NCI-H82 (cell line): Measurements from ENCODE around the gene AP2M1.
A peak's percentile ranks its signal among the peaks of the same experiment; 100 is the strongest.
"Not testable (repeated sequence)": the region's sequence is repeated elsewhere in the genome, so short reads cannot be mapped to it uniquely, and the experiment has no call there.

ENCODE experiments used
- DNase-seq: peaks from one replicate; lab custom pipeline; 2025; lab: John Stamatoyannopoulos, UW

The AP2M1 gene

DNA sequence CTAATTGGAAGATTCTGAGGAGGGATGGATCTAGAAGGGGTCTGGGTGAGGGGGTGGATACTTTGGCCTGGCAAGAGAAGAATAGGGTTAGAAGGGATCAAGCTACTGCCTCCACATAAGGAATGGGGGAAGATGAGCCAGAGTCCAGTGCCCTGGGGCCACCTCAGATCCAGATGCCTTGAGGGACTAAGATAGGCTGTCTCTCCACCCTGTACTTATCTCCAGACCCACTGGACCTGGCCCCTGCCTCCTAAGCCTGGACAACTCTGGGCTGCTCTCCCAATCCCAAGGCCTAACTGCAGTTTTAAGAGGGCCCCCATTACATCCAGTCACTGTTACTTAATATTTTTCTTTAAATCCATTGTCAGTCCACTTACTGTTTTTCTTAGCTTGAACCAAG, 17.4 kb upstream of the AP2M1 start:
- DNase-seq = no peak

DNA sequence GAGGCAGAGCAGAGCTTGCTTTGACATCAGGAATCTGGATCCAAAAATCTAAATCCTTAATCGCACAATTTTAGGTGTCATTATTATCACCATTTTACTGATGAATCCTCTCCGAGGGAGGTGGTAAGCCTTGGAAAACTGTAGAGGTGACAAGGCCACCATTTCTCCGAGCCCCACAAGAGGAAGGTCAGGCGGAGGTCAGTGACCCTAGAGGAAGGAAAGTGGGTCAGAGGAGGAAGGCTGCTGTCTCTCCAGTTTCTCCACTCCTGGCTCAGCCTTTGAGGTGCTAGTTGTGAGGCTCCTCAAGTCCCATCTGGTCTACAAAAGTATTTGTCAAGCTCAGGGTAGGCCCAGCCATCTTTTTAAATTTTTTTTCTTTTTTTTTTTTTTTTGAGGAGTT, 16.3 kb upstream of the AP2M1 start:
- DNase-seq = no peak

DNA sequence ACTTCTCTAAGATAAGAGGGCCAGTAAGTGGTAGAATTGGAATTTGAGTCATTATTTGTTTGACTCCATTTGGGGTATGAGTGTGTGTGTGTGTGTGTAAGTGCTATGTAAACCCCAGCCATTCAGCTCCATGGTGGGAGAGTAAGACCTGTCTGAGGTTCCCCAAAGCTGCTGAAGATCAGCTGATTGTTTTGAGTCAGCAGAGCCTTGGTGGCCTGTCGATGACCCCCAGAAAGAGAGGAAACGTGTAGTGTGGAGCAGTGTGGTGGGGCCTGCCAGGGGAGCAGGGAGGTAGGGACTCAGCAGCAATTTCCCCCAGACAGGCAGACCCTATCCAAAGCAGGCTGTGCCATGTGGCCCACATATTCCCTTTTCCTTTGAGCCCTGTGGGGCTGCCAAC, 14.2 kb upstream of the AP2M1 start:
- DNase-seq = no peak

DNA sequence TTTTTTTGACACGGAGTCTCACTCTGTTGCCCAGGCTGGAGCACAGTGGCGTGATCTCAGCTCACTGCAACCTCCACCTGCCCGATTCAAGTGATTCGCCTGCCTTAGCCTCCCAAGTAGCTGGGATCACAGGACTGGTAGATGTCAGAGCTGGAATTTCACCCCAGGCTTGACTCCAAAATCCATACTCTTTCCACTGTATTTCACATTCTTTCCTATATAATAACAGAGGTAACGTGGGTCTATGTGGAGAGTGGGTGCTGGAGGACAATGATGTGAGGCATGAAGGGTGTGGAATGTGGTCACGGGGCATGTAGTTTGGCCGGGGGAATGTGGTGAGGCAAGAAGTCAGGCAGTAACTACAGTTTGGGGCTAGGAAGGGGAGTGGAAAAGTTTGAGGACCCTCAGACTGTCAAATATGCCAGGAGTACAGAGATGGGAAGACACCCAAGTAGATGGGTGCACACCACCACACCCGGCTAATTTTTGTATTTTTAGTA, 12.0 kb upstream of the AP2M1 start:
- DNase-seq = not testable (repeated sequence)

DNA sequence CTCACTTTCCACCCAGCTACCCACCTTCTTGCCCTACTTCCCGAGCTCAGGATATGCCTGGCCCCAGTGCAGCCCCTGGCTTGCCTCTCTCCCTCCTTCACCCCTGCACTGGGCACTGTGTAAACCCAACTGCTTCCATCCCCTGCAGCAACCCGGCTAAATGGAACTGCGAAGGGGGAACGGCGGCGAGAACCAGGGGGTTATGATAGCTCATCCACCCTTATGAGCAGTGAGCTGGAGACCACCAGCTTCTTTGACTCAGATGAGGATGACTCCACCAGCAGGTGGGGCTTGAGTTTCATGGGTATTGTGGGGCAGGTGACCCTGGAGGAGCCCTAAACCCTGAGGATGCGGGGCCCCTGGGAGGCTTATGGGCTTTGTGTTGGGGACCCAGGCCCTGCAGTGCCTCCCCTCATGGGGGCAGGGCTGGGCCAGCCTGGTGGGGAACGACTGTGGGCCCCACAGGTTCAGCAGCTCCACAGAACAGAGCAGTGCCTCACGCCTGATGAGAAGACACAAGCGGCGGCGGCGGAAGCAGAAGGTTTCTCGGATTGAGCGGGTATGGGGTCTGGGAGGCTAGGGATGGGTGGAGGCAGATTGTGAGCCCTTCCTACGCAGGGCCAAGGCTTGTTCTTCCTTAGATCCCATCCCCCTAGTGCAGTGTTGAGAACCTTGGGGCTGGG, 9.9 kb upstream of the AP2M1 start:
- no peak for DNase-seq

DNA sequence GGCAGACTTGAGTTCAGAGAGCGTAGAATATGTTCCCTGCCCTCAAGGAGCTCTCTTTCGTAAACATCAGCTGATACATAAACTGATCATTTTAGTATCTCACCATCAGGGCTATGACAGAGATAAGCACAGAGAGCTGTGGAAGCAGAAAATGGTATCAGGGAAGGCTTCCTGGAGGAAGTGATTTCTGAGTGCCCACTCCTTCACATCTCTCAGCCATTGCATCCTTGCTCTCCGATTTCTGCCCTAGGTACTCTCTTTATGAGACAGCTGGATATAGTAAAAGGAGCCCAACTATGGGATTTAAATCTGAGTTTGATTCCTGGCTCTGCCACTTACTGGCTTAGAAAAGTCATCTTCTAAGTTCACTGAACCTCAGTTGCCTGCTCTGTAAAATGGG, 9.1 kb upstream of the AP2M1 start:
- no peak for DNase-seq

DNA sequence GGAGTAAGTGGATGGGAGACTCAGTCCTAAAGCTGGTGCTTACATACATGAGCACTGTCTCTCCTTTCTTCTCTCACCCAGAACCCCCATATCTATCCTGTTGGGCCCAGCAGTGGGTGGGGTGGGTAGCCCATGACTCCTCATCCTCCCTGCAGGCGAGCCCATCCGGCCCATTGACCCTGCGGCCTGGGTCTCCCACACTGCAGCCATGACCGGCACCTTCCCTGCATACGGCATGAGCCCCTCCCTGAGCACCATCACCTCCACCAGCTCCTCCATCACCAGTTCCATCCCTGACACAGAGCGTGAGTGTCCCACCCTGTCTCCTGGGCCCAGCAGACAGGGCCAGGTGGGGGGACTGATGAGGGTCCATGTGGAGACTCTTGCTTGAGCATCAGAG, 8.0 kb upstream of the AP2M1 start:
- DNase-seq = no peak

DNA sequence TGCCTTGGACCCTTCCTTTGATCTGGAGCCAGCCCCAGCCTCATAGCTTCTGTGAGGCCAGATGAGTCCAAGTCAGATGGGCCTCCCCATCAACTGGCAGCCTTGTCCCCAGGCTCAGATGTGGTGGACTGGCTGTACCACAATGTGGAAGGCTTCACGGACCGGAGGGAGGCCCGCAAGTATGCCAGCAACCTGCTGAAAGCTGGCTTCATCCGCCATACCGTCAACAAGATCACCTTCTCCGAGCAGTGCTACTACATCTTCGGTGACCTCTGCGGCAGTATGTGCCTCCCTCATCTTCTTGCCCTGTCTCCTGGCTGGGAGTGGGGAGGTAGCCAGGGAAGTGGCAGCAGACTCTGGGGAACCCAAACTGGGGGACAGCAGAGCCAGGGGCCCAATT, 6.9 kb upstream of the AP2M1 start:
- DNase-seq = no peak

DNA sequence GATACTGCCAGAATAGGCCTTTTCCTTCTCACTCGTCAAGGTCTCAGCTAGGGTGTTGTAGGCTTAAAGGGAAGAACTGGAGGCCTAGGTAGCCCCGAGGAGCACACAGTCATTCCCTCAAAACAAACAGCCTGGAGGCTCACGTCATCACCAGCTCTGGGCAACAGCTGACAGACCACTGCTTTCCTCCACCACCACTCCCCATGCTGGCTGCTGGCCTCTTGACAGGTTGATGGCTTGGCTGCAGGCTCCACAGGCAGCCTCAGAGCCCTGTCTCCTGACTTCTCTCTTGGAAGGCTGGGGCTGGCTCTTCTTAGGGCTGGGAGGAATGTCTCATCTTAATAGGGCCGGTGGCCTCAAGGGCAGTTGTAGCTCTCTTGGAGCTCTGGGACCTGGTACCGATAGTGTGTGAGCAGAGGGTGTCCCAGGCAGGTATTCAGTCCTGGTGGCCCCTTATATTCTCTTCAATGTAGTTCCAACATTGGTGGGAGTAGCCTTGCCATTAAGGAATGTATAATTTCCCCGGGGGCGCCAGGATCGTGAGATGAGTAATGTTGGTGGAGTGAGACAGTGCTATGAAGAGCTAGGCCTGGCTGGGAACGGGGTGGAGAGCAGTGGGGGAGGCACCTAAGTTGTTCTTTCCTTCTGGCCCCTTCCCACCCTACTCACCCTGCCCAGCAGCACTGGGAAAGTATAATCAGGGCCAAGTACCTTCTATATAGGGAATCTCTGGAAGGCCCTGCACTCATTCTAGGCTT, 6.1 kb upstream of the AP2M1 start:
- DNase-seq = no peak

DNA sequence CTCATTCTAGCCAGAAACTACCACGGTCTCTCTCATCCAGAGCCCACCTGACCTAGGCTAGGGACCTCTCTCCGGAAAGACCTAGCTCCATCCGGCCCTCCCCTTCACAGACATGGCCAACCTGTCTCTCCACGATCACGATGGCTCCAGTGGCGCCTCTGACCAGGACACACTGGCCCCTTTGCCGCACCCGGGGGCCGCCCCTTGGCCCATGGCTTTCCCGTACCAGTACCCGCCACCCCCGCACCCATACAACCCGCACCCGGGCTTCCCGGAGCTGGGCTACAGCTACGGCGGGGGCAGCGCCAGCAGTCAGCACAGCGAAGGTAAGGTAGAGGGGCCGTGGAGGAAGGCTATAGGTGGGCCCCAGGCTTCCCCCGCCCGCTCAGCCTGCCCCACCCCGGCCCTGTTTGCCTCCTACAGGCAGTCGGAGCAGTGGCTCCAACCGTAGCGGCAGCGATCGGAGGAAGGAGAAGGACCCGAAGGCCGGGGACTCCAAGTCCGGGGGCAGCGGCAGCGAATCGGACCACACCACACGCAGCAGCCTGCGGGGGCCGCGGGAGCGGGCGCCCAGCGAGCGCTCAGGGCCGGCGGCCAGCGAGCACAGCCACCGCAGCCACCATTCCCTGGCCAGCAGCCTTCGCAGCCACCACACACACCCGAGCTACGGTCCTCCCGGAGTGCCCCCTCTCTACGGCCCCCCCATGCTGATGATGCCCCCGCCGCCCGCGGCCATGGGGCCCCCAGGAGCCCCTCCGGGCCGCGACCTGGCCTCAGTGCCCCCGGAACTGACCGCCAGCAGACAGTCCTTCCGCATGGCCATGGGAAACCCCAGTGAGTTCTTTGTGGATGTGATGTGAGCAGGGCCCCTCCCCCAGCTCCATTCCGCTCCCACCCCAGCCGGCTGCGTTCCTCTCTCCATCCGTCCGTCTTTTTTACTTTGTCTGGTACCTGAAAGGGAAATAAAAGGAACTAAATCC, 4.5 kb upstream of the AP2M1 start:
- DNase-seq = no peak

DNA sequence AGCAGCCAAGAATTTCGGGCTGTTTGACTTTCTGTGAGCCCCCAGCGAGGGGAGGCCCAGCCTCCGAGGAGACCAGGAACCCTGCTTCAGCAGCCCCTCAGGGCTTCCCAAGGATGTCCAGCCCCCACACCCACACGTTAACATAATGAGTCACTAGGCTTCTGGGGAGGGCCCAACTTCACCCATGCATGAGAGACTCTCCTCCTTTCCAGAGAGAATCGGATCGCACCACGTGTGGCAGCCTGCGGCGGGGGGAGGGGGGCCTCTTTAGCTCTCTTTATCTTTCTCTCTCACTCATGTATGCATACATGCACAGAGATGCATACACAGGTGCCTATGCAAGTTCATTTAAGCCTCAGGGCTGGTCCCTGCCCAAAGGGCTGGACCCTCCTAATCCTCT, 3.1 kb upstream of the AP2M1 start:
- DNase-seq = no peak

DNA sequence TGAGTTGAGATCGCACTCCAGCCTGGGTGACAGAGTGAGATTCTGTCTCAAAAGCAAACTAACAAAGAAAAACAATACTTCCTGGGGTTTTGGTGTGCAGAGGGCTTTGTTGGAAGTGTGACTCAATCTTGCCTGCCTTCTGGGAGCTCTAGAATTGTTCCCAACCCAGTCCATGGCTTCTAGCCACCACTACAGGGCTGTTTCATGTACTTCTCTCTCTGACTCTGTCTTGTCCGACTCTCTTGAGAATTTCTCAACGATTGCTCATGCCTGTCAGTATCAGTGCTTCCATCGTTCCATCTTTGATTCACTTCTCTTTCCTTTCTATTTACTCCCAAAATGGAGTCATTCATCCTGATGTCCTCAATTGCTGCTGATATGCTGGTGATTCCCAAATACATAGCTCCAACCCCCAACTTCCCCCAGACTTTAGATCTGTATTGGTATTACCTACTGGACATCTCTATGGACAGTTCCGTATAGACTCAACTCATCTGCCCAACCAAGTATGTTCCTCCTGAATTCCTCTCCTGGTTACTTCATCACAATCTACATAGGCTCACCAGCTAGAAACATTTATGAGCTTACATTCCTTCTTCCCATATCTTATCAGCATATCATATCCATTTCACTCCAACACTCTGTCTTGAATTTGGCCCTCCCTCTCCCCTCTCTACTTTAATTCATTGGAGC, 1.8 kb upstream of the AP2M1 start:
- DNase-seq = no peak

DNA sequence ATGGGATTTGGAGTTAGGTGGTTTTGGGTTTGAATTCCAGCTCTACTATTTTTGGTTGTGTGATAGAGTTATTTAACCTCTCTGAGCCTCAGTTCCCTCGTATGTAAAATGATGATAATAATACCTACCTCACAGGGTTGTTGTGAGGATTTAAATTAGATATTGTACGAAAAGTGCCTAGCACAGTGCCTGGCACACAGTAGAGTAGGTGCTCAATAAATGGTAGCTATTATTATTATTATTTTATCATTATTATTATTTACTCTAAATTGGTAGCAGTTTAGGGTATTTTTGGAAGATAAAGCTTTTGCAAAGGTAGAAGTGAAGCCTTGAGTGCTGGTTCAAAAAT, 1.3 kb upstream of the AP2M1 start:
- DNase-seq = no peak

DNA sequence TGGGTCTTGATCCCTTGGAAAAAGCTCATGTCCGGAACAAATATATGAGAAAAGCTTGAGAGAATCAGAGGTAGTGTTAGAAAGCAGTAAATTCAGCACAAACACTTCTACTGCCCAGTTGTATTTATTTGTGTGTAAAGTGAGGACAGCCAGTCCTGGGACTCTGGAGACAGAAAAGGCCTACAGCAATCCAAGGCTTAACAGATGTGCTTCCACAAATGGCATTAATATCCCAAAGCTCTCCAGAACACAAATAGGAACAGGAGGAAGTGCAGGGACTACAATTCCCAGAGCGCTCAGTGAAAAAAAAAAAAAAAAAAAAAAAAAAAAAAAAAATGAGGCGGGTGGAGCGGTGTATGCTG, 390 bp upstream of the AP2M1 start:
- DNase-seq = no peak

DNA sequence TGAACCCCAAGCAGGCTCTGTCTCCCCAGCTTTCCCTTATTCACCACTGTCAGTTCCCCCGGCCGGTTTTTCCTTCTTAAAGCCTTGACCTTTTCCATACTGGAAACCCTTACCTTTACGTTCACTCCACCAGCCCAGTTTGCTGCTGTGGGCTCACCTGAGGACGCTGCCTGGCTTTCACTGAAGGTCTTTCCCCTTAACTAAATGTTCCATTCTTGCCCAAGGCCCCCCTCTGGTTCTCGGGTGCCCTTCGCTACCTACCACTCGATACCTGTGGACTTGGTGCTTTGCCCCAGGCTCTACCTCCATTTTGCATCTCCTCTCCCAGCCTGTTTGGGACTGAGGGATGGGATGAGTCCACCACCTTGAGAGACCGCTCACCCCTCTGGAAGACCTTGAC, 851 bp downstream of the AP2M1 start:
- DNase-seq = peak; percentile 58

DNA sequence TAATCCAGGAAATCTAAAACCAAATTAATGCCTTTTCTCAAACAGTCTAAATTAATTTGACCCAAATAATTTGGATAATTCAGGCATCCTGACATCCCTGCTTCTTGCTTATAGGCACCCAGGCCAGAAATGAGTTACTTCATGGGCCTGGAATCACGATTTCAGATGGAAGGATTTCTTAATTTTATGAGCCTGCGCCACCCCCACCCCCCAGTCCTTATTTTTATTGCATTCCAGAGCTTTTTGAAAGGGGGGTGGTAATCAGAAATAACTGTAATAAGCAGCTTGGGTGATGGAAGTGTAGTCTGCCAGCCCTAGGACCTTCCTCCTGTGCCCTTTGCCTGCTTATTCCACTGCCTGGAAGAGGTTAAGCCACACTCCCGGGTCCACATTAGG, 1.3 kb downstream of the AP2M1 start:
- no peak for DNase-seq

DNA sequence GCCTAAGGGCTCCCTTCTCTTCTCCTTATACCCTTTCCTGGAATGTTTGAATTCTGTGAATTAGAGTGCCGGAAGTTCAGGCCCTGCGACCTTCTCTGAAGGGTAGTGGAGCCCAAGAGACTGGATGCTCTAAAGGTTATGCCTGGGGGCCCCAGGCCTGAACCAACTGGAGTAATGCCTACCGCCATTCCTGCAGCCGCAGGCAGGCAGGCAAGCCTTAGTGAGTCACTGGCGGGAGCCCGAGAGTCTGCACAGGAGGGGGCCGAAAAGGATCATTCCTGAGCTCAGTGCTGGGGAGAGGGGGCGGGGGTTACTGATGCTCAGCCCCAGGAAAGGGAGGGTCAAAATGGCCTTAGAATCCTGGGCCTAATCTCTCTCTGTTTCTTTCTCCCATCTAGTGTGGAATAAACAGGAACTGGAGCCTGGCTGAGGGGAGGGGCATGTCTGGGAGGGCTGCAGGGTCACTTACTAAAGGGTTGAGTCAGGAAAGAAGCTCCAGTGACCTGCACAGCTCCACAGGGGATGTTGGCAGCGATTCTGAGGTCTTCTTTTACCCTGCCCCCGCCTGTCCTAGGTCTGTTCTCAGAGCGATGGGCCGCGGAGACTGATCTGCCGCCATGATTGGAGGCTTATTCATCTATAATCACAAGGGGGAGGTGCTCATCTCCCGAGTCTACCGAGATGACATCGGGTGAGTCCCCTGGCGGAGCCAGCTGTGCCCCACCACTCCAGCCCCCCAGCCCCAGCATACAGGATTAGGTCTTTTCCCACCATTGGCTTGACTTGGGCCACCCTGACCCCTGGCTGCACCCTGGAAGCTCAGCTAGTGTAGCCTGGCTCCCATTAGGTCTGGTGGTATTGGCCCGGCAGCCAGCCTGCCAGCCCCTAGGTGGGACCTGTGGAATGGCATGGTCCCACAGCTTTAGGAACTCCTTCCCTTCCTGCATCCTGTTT, 2.0 kb downstream of the AP2M1 start:
- DNase-seq = peak; percentile 96

DNA sequence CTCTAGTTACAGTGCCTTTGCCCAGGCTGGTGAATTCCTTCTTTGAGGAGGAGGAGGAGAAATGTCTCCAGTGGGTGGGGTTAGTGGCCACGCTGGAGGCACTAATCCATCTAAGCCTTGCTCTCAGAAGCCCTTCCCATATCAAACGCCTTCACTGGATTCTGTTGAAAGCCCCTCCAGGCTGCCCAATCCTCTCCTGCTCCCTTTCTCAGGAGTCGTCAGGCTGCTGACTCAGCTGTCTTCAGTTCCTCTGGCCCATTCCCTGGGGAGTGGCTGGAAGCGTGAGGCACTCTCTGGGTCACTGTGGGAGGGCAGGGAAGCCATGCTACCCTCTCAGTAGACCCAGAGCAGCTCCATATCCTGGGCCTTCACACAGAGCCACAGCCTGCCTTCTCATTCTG, 2.7 kb downstream of the AP2M1 start:
- DNase-seq = peak; percentile 96

DNA sequence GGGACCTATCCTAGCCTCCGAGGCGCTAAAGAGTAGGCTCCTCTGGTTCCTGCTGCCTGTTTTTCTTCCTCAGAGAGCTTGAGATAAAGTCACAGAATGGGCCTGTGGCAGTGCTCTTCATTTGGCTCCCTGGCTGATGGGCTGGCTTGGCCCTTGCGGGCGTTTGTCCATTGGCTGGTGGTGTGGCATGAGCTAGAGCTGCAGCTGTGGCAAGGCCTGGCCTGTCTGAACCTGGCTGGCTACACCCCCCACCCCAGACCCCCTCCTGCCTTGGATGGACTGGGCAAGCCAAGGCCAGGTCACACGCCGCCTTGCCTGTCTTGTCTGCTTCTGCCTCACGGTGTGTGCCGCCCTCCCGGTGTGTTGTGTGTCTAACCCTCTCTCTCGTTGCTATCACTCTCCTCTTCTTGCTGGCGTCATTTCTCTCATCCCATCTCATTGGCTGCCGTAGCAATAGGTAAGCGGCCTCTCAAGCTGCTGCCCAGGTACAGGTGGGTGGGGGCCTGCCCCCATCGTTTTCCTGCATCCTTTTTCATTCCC, 3.2 kb downstream of the AP2M1 start:
- no peak for DNase-seq

DNA sequence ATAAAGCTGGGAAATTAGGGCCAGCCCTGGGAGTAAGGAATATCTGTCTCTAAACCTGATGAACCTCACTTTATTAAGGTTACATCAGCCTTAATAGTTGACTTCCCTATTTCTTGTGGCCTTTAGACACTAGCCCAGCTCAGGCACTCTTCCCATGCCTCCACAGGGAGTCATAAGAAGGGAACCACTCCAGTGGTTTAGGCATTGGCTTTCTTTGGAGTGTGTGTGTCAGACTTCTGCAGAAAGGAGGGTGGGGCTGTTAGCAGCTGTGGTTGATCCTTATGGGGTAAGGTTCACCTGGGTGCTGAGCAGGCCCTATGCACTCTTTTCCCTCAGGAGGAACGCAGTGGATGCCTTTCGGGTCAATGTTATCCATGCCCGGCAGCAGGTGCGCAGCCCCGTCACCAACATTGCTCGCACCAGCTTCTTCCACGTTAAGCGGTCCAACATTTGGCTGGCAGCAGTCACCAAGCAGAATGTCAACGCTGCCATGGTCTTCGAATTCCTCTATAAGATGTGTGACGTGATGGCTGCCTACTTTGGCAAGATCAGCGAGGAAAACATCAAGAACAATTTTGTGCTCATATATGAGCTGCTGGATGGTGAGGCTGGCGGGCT, 4.0 kb downstream of the AP2M1 start:
- DNase-seq = no peak
